B cell (primary cell): ENCODE data around the gene PALD1. TPM values are rescaled to one million over a fixed set of nuclear protein-coding genes. Genes with fewer than 3 reads are reported as not detected.

Experiments used
- ATAC-seq: fragments of 200-7000 bp; cut with Tn5 transposase; one replicate; pipeline ENCODE4 v1.10.0; 2021; ENCODE audit warnings: low read depth, mild to moderate bottlenecking, moderate number of reproducible peaks, moderate library complexity
- CTCF ChIA-PET: fragments of 350-600 bp; sonication (Branson Sonifier 250); formaldehyde crosslinking; loops from one replicate; lab custom pipeline; 2021; ENCODE audit warnings: antibody characterized with exemption, inconsistent platforms; lab: Charles Lee
- POLR2A ChIA-PET: fragments of 350-600 bp; sonication (Branson Sonifier 250); formaldehyde crosslinking; loops from one replicate; lab custom pipeline; 2021; ENCODE audit warnings: antibody characterized with exemption; lab: Charles Lee
- DNase-seq: peaks from one replicate; pipeline ENCODE4 v3.0.0; 2013
- H2AFZ ChIP-seq: 2 replicates; pipeline ENCODE4 v1.6.1; 2012; ENCODE audit warnings: mild to moderate bottlenecking, low read depth, low read length; ENCODE audit not compliant: insufficient read depth, poor library complexity, severe bottlenecking
- H3K27ac ChIP-seq, 2 donors: 1 replicate in 1 of 2; 2 replicates in 1 of 2; pipeline ENCODE4 v1.5.1; 2012 to 2013; ENCODE audit warnings: low read length in 2 of 2, mild to moderate bottlenecking in 2 of 2, moderate library complexity in 1 of 2
- H3K27me3 ChIP-seq, 4 experiments: fragments of 200-600 bp in 1 of 4; sonication (generic) in 1 of 4; replicated peaks in 1 of 4; 1 replicate in 2 of 4; 2 replicates in 2 of 4; pipeline versions ENCODE4 v1.6.1 to v1.7.0; 2013 to 2016; ENCODE audit warnings: low read length in 3 of 4, mild to moderate bottlenecking in 2 of 4, mixed read lengths in 1 of 4, moderate library complexity in 1 of 4; ENCODE audit not compliant: insufficient read depth in 4 of 4, control insufficient read depth in 3 of 4; ENCODE audit errors: control extremely low read depth in 1 of 4
- H3K36me3 ChIP-seq, 2 experiments: replicated peaks in 1 of 2; 1 replicate in 1 of 2; 2 replicates in 1 of 2; pipeline versions ENCODE4 v1.6.1 to v1.7.1; 2013; ENCODE audit warnings: low read length in 1 of 2; ENCODE audit not compliant: insufficient read depth in 2 of 2, control insufficient read depth in 1 of 2; ENCODE audit errors: control extremely low read depth in 1 of 2, extremely low read depth in 1 of 2
- H3K4me1 ChIP-seq, 2 donors: fragments of 200-600 bp in 1 of 2; sonication (generic) in 1 of 2; 1 replicate in 1 of 2; 2 replicates in 1 of 2; pipeline versions ENCODE4 v1.5.1 to v1.6.1; 2013 to 2017; ENCODE audit warnings: low read length in 2 of 2; ENCODE audit not compliant: control insufficient read depth in 2 of 2, insufficient read depth in 2 of 2
- H3K4me2 ChIP-seq: replicated peaks from 2 replicates; pipeline ENCODE3; 2012; ENCODE audit warnings: mild to moderate bottlenecking, low read depth, low read length; ENCODE audit not compliant: poor library complexity, severe bottlenecking
- H3K4me3 ChIP-seq, 5 experiments: fragments of 200-600 bp in 1 of 5; sonication (generic) in 1 of 5; 1 replicate in 3 of 5; 2 replicates in 2 of 5; pipeline versions ENCODE4 v1.5.1 to v1.7.0; 2011 to 2016; ENCODE audit warnings: low read length in 4 of 5, mild to moderate bottlenecking in 4 of 5, low read depth in 2 of 5, control low read depth in 1 of 5, moderate library complexity in 1 of 5; ENCODE audit not compliant: insufficient read depth in 1 of 5; ENCODE audit errors: control extremely low read depth in 1 of 5, extremely low read depth in 1 of 5
- H3K79me2 ChIP-seq: fragments of 200-600 bp; sonication (generic); one replicate; pipeline ENCODE4 v1.6.0; 2016; ENCODE audit warnings: low read length; ENCODE audit not compliant: control insufficient read depth, insufficient read depth
- H3K9ac ChIP-seq: fragments of 200-600 bp; sonication (generic); 2 replicates; pipeline ENCODE4 v1.6.1; 2017; ENCODE audit warnings: mild to moderate bottlenecking, low read length, moderate library complexity
- H3K9me3 ChIP-seq, 3 donors: one replicate each; pipeline versions ENCODE4 v1.6.1 to v1.7.1; 2013; ENCODE audit warnings: low read length in 2 of 3; ENCODE audit not compliant: control insufficient read depth in 2 of 3, insufficient read depth in 1 of 3; ENCODE audit errors: control extremely low read depth in 1 of 3
- H4K20me1 ChIP-seq: 2 replicates; pipeline ENCODE4 v1.6.0; 2012; ENCODE audit warnings: mild to moderate bottlenecking, low read length; ENCODE audit not compliant: insufficient read depth, control insufficient read depth, poor library complexity, severe bottlenecking
- H3K27ac Mint-ChIP-seq: one replicate; pipeline ENCODE4 v1.8.0; 2021; ENCODE audit warnings: mixed read lengths
- H3K27me3 Mint-ChIP-seq: one replicate; pipeline ENCODE4 v1.8.0; 2021; ENCODE audit warnings: mixed read lengths
- H3K4me1 Mint-ChIP-seq: one replicate; pipeline ENCODE4 v1.8.0; 2021; ENCODE audit warnings: mixed read lengths
- H3K4me3 Mint-ChIP-seq: one replicate; pipeline ENCODE4 v1.8.0; 2021; ENCODE audit warnings: mixed read lengths
- H3K9me3 Mint-ChIP-seq: one replicate; pipeline ENCODE4 v1.8.0; 2022; ENCODE audit warnings: mixed read lengths; ENCODE audit not compliant: insufficient read depth
- CTCF ChIP-seq: fragments of 200-600 bp; IDR thresholded peaks from one replicate; pipeline ENCODE4 v1.8.0; 2022; ENCODE audit warnings: antibody characterized with exemption, mild to moderate bottlenecking
- EZH2 ChIP-seq: IDR thresholded peaks from 2 replicates; pipeline ENCODE4 v1.6.1; 2012; ENCODE audit warnings: borderline replicate concordance, low read depth, mild to moderate bottlenecking, moderate library complexity, low read length; ENCODE audit not compliant: insufficient read depth, poor library complexity, severe bottlenecking
- WGBS: methylation state at CpG from one replicate; pipeline ENCODE4 v1.1.5; 2013; ENCODE audit warnings: missing lambda C conversion rate; ENCODE audit not compliant: insufficient coverage; 5-methylcytosine and 5-hydroxymethylcytosine counted together
- intact Hi-C: fragments of 100-400 bp; cut with micrococcal nuclease; formaldehyde crosslinking; loops from one replicate; pipeline ENCODE4 v1.10.0; 2022
- polyA plus RNA-seq: library from polyadenylated mRNA; depleted of rRNA; stranded (reverse); fragments of >200 nt; gene quantifications from 2 replicates; pipeline ENCODE4 v1.2.3, GENCODE V29; 2012
- total RNA-seq, 2 donors: library from RNA; stranded (reverse); fragments of 120-200 nt in 1 of 2; gene quantifications; 1 replicate in 1 of 2; 2 replicates in 1 of 2; pipeline versions ENCODE4 v1.2.3 to v1.2.4, GENCODE V29; 2013 to 2022

Gene PALD1
- total and polyA plus RNA-seq, 2 donors (not counting 1 experiment from before 2014, with no cell fraction given) = 2.2 to 2.8 TPM

GRCh38 chr10:70546584-70546983, 68.0 kb downstream of the PALD1 start:
- H3K9me3 Mint-ChIP-seq = no peaks in the 10 kb centered on the region
- ATAC-seq = no peak
- Histone ChIP-seq H3K9ac (no peak overlapping the region), H3K4me3 (no peak overlapping the region), H3K27ac (no peak overlapping the region), H3K4me1 (no peaks in the 10 kb centered on the region), H3K36me3 (peaks cover 0 to 2% of the 10 kb centered on the region in 2 experiments), H3K9me3 (no peaks in the 10 kb centered on the region), H3K27me3 (no peaks in the 10 kb centered on the region), H3K4me2 (no peak overlapping the region), H4K20me1 (no peaks in the 10 kb centered on the region), H3K79me2 (no peaks in the 10 kb centered on the region), H2AFZ (no peak overlapping the region)
- ChIA-PET CTCF (interaction anchor here (1.1 kb wide), 1 partner anchor 331 kb away, joined by 3 read pairs; no protein-coding TSS in a partner anchor), POLR2A (no interaction called here)
- DNase-seq = no peak
- H3K27ac Mint-ChIP-seq = no peak overlapping the region
- no peak overlapping the region for H3K4me3 Mint-ChIP-seq
- no peaks in the 10 kb centered on the region for H3K27me3 Mint-ChIP-seq
- WGBS = 66% methylated on average over 3 of the region's 3 CpGs
- TF ChIP-seq CTCF (no peak), EZH2 (no peak)
- no peaks in the 10 kb centered on the region for H3K4me1 Mint-ChIP-seq
- intact Hi-C loops = no loop called here

- no peak overlapping the region for H3K4me2 ChIP-seq
- ATAC-seq (no peak), DNase-seq (no peak)
- ChIA-PET POLR2A (no interaction called here), CTCF (interaction anchor here (0.6 to 5.9 kb wide), 22 partner anchors 9 to 1159 kb away, joined by 3 to 49 read pairs (median 3); no protein-coding TSS in a partner anchor)
- H3K9me3 ChIP-seq = no peaks in the 10 kb centered on the region
- no peak overlapping the region for H3K27ac ChIP-seq
- Mint-ChIP-seq H3K4me3 (no peak overlapping the region), H3K27ac (peak overlapping the region; percentile 53), H3K4me1 (no peaks in the 10 kb centered on the region), H3K27me3 (no peaks in the 10 kb centered on the region), H3K9me3 (no peaks in the 10 kb centered on the region)
- TF ChIP-seq EZH2 = no peak
- no peak for TF ChIP-seq CTCF
- WGBS = 87% methylated on average over 12 of the region's 12 CpGs
- intact Hi-C loops = no loop called here
- H3K4me3 ChIP-seq = no peak overlapping the region
- no peaks in the 10 kb centered on the region for H3K79me2 ChIP-seq
- no peaks in the 10 kb centered on the region for H3K4me1 ChIP-seq
- H2AFZ ChIP-seq = no peak overlapping the region
- no peaks in the 10 kb centered on the region for H4K20me1 ChIP-seq
- no peak overlapping the region for H3K9ac ChIP-seq
- no peaks in the 10 kb centered on the region for H3K27me3 ChIP-seq
- H3K36me3 ChIP-seq = peaks cover 0 to 5% of the 10 kb centered on the region in 2 experiments
These were observed 70.9 kb downstream of the PALD1 start for GRCh38 chr10:70549351-70549961.
